NB4 (cell line): ENCODE results near the gene UBE2N.

ENCODE experiments used
- POLR2A ChIP-seq: IDR thresholded peaks from 2 replicates; pipeline ENCODE4 v1.6.1; 2011; ENCODE audit warnings: mild to moderate bottlenecking; ENCODE audit not compliant: insufficient read length; ENCODE audit errors: extremely low read depth
- TF ChIP-seq, protein P1 (sequence below): IDR thresholded peaks from one replicate; pipeline ENCODE4 v1.5.1; 2012; ENCODE audit warnings: low read depth, low read length
- TF ChIP-seq, protein P2 (sequence below): IDR thresholded peaks from 2 replicates; pipeline ENCODE4 v1.6.1; 2011; ENCODE audit warnings: low read depth, low read length

- TF ChIP-seq, protein P1, sequence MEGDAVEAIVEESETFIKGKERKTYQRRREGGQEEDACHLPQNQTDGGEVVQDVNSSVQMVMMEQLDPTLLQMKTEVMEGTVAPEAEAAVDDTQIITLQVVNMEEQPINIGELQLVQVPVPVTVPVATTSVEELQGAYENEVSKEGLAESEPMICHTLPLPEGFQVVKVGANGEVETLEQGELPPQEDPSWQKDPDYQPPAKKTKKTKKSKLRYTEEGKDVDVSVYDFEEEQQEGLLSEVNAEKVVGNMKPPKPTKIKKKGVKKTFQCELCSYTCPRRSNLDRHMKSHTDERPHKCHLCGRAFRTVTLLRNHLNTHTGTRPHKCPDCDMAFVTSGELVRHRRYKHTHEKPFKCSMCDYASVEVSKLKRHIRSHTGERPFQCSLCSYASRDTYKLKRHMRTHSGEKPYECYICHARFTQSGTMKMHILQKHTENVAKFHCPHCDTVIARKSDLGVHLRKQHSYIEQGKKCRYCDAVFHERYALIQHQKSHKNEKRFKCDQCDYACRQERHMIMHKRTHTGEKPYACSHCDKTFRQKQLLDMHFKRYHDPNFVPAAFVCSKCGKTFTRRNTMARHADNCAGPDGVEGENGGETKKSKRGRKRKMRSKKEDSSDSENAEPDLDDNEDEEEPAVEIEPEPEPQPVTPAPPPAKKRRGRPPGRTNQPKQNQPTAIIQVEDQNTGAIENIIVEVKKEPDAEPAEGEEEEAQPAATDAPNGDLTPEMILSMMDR, result no peak
- TF ChIP-seq POLR2A, result no peak
- TF ChIP-seq, protein P2, sequence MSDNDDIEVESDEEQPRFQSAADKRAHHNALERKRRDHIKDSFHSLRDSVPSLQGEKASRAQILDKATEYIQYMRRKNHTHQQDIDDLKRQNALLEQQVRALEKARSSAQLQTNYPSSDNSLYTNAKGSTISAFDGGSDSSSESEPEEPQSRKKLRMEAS, result no peak
These were observed 19.7 kb downstream of the UBE2N start for GRCh38 chr12:93422050-93422449.
